Left renal pelvis (tissue), 4 donors: ENCODE results near the gene SGTA. TPM values are rescaled to one million over a fixed set of nuclear protein-coding genes. Genes with fewer than 3 reads are reported as not detected.

Experiments used
- DNase-seq, 4 donors: peaks; one replicate each; pipeline ENCODE4 v3.0.0-alpha.2; 2013; ENCODE audit warnings: low read depth in 4 of 4, low spot score in 3 of 4
- polyA plus RNA-seq, 4 donors: library from polyadenylated mRNA; unstranded; fragments of 120-200 nt; gene quantifications; one replicate each; pipeline ENCODE4 v1.2.1, GENCODE V29; 2013; ENCODE audit not compliant: insufficient read length in 4 of 4

The SGTA gene
- polyA plus RNA-seq, 4 donors, result 41.8 to 64.0 (median 50.8) TPM

DNA sequence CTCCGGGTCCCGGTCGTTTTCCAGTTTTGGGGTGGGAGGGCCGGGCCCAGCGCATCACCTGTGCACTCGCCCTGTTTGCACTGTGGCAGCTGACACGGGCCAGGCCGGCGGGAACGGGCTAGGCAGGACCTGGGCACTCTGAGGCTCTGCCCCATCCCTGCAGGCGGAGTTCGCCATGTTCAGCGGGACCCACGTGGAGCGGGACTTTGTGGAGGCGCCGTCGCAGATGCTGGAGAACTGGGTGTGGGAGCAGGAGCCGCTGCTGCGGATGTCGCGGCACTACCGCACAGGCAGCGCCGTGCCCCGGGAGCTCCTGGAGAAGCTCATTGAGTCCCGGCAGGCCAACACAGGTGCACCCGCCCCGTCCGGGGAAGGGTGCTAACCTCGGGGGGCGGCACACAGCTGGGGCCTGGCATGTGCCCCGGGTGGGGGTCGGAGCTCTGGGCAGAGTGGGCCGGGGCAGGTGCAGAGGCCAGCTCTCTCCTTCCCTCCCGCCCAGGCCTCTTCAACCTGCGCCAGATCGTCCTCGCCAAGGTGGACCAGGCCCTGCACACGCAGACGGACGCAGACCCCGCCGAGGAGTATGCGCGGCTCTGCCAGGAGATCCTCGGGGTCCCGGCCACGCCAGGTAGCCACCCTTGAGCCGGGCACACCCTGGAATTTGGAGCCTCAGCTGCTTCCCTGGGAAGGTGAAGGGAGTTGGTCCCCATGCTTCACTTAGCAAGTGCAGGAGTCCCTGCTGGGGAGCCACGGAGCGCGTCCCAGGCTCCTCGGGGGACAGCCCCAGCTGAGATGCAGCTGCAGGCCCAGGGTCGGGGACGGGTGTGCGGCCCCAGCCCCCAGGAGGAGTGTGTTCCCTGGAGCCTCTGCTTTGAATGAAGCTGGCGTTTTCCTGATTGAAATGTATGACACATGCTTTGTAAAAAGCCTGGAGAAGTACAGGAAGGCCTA is 27.3 kb upstream of the SGTA start:
- no peak for DNase-seq

DNA sequence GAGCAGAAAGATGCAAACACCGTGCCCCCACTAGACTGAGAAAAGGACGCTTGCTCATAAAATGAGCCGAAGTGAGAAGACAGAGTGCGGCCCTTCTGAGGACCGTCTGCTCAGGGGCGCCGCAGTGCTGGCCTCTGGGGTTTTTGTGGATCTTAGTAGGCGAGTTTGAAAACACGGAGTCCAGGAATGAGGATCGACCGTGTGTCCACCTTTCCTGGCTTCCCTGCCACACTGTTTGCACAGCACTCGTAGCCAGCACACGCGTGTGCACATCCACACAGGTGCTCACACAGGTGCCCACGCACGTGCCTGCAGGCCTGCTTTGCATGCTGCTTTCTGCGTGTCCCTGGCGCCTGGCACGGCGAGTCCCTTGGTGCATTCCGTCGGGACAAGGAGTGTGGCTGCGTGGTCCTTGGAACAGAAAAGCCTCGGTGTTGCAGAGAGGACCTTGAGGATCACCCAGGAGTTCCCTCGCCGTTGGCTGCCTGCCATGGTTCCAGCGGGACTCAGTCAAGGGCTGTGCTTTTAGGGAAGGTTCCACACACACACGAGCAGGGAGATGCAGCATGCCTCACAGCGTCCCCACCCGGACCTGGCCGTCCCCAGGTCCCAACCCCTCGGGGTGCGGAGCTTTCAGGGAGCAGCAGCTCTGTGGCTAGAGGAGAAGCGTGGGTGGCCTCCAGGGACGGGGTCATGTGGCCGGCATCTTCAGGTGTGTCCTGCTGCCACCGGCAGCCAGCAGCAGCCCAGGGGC is 26.5 kb upstream of the SGTA start:
- no peak for DNase-seq

DNA sequence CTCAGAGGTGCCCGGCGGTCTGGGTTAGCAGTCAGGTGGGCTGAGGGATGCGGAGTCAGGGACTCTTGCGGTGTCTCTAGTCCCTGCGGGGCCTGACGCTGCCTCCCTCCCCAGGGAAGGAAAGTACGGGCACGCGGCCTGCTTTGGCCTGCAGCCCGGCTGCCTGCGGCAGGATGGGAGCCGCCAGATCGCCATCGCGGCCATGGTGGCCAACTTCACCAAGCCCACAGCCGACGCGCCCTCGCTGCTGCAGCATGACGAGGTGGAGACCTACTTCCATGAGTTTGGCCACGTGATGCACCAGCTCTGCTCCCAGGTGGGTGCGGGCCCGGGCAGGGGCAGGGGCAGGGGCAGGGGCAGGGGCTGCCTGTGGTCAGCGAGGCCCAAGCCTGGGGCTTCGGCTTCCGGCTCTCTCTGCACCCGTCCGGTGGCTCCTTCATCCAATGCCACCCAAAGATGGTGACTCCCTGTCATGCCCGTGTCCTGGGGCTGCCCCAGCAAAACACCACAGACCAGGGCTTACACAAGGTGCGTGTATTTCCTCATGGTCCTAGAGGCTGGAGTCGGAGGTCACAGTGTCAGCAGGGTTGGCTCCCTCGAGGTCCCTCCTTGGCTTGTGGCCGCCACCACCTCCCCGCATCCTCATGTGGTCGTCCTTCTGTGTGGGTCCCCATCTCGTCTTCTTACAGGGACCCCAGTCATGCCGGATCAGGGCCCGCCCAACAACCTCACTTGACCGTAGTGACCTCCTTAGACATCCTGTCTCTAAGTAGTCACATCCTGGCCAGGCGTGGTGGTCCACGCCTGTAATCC is 25.3 kb upstream of the SGTA start:
- DNase-seq, result no peak

DNA sequence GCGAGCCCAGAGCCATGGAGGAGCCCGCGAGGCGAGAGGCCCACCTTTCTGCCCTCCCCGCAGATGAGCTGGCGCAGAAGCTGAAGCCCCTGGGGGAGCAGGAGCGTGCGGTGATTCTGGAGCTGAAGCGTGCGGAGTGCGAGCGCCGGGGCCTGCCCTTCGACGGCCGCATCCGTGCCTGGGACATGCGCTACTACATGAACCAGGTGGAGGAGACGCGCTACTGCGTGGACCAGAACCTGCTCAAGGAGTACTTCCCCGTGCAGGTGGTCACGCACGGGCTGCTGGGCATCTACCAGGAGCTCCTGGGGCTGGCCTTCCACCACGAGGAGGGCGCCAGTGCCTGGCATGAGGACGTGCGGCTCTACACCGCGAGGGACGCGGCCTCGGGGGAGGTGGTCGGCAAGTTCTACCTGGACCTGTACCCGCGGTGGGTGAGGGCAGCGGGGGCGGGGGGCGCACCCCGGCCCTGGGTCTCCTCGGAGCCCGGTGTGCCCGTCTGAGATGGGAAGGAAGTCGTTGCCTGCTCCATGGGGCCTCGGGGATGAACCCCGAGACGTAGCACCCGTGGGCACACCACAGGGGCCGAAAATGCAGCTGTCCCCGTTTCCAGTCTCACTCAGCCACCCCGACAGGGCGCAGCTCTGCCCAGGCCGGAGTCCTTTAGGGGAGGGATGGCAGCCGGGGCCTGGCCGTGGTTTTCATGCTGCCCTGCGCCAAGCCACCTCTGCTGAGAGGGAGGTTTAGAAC is 24.5 kb upstream of the SGTA start:
- no peak for DNase-seq

DNA sequence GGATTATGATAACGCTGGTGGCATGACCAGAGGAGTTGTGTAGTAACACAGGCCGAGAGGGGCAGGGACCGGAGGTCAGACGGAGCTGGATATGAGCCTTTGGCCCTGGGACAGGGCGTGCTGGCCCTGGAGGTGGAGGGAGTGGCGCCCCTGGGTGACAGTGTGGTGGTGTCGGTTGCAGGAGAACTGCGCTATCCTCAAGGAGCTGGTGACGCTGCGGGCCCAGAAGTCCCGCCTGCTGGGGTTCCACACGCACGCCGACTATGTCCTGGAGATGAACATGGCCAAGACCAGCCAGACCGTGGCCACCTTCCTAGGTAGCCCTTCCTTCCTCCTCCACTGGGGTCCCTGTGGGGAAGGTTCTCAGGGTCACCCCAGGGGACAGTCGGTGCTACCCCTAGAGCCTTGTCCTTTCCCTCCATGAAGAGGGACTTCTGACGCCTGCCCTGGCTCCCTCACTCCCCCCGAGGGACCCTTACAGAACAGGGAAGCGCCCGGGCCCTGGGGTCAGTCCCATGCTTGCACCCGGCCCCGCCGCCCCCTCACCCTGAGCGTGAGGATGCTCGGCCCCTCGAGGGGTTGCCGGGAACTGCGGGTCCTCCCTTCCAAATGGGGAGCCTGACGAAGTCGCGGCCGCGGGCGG is 23.8 kb upstream of the SGTA start:
- no peak for DNase-seq

DNA sequence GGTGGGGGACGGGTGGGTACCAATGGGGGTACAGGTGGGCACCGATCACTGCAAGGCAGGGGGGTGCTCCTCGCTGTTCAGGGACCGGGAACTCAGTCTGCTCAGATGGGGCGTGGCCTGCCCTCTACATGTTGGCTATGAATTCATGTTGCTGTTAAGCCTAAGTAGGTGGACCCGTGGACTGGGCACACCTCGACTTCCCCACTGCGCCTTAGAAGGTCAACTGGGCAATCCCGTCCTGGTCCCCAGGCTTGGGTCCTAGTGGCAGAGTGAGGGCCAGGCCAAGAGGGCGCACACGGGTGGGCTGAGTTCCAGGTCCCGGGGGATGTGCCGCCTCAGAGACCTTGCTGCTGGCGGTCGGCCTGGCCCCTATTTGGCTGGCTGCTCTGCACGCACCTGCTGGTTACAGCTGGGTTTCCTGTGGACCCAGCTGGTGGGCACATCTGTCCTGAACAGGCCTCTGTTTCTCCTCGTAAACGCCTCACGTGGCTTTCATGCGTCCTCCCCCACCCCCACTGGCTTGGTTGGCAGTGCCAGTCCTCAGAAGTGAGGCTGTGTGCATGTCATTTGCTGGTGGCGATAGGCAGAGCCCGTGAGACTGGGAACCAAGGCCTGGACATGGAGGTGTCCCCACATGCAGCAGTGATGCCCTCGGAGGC is 23.0 kb upstream of the SGTA start:
- no peak for DNase-seq

DNA sequence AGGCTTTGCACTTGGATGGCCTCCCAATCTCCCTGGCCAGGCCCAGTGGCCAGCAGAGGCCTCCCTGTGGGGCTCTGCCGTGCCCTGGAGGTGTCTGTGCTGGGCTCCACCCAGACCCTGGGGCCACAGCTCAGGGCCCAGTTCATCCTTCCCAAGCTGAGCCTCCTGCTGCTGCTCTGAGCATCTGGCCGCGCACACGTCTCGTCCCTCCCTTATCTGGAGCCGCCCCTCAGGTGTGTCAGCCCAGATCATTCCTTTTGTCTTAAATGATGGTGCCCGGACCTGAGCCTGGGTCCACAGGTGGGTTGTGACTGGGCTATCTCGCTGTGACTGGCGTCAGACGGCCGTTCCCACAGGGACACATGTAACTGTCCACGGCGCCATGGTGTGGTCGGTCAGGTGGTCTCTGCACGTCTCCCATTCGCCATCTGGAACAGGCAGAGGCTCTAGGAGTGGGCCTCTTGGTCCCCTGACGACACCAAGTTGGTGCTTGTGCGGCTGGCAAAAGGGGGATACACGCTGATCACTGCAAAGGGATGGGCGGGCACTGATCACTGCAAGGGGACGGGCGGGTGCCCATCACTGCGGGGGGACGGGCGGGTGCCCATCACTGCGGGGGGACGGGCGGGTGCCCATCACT is 22.3 kb upstream of the SGTA start:
- DNase-seq, result no peak

DNA sequence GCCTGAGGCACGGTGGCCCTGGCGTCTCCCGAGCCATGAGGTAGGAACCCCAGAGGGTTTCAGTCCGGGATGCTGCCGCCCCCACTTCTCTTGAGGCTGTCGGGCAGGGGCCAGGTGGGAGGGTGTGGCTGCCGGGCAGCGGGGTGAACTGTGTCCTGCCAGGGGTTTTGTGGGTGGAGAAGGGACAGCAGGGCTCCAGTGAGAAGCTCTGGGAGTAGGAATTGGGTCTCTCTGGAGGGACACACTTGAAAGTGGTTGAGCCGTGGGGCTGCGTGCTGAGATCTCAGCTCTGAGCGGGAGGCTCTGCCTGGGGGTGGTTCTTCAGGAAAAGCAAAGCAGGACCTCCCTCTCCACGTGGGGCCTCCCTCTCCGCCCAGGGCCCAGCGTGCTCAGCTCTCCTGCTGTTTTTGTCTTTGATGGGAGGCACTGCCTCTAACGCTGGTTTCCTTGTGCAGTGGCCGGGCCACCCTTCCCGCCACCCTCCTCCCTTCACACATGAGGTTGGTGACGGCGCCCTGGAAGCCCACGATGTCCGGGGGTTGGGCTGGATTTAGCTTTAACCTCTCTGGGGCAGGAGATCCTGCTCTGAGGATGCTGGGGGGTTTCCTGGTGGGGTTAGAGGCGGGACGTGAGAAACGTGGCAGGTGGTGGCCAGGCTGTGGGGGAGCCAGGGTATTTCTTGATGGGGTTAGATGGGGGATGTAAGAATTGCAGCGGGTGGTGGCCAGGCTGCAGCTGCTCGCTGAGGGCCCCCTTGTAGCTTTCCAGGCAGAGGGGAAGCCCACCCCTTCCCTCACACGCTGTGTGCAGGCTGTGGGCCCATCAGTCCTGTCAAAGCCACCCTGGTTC is 21.3 kb upstream of the SGTA start:
- DNase-seq, result no peak

DNA sequence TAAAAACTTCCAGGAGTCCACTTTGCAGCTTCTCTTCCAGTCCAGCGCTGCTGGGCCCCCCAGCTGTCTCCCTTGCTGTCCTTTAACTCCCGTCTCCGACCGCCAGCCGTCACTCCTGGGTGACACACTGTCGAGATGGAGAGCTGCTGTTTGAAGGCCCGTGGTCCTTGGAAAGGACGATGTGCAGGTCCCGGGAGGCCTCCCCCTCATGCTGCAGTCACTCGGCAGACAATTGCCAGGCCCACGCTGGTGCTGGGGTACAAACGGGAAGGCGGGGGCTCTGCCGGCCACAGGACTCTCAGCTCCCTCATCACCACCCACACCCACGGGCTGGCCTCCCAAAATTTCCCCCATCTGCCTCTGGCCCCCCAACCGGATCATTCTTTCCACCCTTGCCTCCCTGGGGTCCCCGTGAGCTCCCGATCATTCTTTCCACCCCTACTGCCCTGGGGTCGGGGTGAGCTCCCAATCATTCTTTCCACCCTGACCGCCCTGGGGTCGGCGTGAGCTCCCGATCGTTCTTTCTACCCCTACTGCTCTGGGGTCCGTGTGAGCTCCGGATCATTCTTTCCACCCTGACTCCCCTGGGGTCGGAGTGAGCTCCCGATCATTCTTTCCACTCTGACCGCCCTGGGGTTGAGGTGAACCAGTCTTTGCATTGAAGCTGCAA is 20.5 kb upstream of the SGTA start:
- no peak for DNase-seq

DNA sequence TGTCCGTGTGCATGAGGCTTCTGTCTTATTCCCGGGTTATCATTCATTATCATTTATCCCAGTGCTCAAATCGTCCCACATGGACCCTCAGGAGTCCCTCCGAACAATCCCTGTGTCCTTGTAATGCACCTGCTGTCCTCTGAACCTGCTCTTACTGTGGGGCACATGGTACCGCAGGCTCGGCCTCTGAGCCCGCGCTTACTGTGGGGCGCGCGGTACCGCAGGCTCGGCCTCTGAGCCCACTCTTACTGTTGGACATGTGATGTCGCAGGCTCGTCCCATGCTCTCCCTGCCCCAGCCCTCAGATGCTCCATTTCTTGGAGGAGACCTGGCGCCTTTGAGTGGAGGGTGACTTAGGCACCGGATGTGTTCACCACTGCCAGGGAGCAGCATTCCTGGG is 19.8 kb upstream of the SGTA start:
- DNase-seq, result no peak

DNA sequence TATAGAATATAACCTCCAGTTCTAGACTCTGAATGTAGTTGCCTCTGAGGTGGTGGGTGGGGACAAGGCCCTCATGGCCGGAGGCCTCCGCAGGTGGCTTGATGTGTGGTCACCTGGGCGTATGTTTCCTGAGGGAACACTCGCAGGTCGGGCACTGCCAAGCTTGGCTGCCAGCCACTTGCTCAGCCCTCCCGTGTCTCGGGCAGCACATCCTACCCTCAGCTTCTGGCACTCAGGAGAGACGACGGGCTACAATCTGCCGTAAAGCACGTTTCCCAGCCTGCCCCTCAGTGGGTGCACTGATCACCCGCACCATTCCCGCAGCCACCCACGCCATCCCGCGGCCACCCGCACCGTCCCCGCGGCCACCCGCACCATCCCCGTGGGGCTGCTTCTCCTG is 17.4 kb upstream of the SGTA start:
- DNase-seq, result no peak

DNA sequence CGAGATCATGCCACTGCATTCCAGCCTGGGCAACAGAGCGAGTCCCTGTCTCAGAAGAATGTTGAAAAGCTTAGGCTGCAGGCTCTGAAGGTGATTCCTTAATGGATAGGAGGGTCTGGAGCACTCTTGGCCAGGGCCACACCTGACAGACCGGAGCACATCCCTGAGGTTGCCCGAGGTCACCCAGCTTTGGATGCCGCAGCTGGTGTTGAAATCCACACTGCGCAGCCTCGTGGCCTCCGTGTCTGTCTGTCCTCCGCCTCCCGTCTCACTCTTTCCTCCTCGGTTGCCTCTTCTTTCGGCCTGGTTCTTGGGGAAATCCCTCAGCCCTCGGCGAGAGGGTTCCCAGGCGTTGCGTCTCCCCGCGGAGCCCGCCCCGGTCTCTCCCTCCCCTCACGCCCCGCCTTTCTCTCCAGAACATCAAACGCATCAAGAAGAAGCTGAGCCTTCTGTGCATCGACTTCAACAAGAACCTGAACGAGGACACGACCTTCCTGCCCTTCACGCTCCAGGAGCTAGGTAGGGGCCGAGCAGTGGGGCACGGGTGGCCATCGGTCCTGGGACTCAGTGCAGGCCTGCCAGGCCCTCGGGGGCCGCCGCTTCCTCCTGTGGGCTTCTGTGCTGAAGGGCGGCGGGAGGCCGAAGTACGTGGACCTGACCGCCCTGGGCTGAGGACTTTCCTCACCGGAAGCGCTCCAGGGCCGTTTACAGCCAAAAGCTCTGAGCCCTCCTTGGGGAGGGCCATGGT is 16.4 kb upstream of the SGTA start:
- DNase-seq, result no peak

DNA sequence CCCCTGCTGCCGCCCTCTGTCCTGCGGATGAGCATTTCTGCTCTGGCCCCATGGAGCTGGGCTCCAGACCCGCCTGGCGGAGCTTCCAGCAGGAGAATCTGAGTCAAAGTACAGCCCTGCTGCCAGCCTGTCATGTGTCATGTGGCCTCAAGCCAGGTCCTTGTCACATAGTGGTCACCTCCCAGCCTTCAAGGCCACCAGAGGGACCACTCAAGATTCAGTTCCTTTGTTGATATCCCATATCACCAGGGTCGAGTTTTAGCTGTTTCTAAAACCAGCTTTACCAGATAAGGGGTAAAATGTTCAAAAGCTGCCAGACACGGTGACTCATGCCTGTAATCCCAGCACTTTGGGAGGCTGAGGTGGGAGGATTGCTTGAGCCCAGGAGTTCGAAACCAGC is 15.7 kb upstream of the SGTA start:
- no peak for DNase-seq

DNA sequence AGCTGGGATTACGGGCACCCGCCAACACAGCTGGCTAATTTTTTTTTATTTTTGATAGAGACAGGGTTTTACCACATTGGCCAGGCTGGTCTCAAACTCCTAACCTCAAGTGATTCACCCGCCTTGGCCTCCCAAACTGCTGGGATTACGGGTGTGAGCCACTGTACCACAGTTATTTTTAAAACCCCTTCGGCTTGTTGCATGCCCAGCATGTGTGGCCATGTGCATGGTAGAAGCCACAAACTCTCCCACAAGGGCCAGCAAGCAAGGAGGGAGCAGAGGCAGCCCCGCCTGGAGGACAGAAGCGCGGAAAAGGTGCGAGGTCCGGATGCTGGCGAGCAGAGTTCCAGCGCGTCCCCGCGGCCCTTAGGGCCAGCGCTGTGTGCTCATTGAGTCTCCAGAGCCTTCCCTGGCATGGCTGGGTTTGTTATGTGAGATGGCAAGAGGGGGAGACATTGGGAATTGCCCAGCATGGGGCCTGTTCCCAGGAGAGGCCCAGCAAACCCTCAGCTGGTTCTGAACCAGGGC is 15.1 kb upstream of the SGTA start:
- DNase-seq, result no peak

DNA sequence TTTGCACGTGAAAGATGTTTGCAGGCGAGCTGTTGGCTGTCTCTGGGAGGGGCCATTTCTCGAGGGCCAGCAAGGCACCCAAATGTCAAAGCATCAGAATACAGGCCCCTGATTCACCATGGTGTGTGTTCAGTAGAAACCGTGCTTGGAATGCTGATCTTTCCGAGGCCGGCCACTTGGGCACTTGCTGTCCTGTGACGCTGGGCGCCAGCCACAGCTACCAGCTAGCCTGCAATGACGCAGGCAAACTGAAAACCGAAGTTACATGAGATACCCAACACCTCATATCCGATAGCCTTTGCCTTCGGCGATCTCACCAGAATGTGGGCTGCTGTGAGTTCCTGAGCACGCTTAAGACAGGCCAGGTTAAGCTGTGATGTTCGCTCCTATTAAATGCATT is 14.2 kb upstream of the SGTA start:
- DNase-seq, result no peak

DNA sequence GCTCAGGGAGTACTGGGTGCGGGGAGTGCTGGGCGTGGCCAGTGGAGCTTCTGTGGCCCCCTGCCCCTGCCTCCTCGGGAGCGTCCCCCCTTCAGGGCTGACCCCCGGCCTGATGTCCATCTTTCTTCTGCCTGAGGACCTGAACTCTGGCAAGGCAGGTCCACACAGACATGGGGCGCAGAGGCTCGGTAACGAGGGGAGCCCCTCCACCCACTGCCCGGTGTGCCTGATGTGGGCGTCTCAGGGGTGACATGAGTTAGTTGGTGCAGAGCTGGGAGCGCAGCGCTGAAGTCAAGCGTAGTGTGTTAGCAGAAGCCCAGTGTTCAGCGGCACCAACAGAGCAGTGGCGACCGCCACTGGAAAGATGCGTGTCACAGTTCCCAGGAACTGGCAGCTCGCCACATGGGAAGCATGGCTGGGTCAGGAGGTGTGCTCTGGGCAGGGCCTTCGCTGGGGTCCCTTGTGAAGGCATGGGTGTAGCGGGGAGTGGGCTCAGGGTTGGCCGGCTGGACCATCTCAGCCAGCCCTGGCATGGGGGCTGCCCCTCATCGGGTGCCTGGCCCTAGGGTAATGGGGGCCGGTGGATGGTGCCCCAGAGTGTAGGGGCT is 13.7 kb upstream of the SGTA start:
- no peak for DNase-seq
